ENCODE measurements around the gene EVA1C.
"Not testable (repeated sequence)": the region's sequence is repeated elsewhere in the genome, so short reads cannot be mapped to it uniquely, and the experiment has no call there.

EVA1C gene

DNA sequence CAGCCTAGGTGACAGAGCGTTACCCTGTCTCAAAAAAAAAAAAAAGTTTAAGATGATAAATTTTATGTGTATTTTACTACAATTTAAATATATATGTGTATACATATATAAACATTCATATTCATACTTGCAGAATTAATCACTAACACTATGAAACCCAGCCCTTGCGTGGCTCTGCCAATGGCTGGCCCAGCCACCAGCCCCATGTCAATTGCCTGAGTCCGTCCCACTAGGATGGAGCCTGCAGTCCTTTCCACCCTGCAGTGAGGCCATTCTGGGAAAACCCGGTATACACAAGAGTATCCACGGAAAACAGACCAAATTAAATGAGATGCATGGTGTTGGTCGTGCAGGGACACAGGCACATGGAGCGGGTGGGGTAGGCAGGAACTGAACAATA is 123.1 kb downstream of the EVA1C start:
- DNase-seq: no peak

DNA sequence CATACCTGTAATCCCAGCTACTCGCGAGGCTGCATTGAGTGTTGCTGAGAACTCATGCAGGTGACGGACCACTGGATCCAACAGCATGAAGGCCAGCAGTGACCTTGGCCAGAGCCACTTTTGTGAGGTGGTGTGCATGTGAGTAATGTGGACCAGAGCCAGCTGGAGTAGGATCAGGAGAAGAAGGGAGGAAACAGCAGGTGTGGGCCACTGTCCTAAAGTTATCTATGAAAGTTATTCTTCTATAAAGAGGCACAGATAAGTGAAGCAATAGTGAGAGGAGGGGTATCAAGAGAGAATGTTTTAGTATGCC is 125.0 kb downstream of the EVA1C start:
- DNase-seq: no peak

DNA sequence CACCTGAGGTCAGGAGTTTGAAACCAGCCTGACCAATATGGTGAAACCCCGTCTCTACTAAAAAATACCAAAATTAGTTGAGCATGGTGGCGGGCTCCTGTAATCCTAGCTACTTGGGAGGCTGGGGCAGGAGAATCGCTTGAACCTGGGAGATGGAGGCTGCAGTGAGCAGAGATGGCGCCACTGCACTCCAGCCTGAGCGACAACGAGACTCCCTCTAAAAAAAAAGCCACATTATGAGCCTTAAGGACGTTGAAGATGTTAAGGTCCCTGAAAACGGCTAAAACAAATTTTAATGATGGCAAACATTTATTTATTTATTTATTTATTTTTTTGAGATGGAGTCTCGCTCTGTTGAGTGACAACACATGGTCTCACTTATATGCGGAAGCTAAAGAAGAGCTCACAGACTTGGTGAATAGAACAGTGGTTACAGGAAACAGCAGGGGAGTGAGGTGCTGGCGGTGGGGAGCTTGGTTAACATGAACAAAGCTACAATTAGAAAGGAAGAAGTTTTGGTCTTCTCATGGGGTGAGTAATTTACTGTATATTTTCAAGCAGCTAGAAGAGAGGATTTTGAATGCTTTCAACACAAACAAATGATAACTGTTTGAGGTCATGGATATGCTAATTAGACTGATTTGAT is 125.8 kb downstream of the EVA1C start:
- no peak for DNase-seq

DNA sequence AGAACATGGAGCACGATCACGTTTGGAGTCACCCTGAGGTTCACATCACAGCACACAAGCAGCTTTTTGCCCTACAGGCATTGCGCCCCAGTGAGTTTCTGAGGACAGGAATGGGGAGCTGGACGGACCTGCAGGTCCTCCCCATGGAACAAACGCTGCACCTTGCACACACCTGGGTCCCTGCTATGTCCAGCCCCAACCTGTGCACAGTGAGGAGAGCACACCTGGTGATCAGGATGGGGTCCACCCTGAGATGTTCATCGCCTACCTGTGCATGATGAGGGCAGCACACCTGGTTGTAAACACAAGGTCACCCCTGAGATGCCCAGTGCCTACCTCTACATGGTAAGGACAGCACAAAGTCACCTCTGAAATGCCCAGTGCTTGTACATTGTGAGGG is 126.9 kb downstream of the EVA1C start:
- no peak for DNase-seq

DNA sequence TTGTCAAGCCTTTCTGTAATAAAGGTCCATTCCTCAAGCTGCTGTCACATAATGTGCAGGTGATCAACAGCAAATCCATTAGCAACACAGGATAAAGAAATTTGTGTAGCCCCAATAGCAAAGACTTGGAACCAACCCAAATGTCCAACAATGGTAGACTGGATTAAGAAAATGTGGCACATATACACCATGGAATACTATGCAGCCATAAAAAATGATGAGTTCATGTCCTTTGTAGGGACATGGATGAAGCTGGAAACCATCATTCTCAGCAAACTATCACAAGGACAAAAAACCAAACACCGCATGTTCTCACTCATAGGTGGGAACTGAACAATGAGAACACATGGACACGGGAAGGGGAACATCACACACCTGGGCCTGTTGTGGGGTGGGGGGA is 130.6 kb downstream of the EVA1C start:
- not testable (repeated sequence) for DNase-seq

DNA sequence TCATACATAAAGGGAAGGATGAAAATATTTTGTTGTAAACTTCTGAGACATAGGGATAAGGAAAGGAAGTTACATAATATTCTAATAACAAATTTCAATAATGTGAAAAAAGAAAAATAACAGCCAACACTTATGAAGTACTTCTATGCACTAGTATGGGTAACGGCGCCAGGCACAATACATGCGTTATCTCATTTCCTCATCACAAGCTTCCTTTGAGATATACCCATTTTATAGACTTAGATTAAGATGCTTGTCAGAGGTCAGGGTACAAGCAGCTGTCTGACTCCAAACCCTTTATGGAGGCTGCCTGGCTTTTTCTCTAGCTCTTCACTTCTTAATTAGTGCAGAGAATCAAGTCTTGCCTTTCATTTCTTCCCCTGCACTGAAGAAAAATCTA is 131.5 kb downstream of the EVA1C start:
- no peak for DNase-seq

DNA sequence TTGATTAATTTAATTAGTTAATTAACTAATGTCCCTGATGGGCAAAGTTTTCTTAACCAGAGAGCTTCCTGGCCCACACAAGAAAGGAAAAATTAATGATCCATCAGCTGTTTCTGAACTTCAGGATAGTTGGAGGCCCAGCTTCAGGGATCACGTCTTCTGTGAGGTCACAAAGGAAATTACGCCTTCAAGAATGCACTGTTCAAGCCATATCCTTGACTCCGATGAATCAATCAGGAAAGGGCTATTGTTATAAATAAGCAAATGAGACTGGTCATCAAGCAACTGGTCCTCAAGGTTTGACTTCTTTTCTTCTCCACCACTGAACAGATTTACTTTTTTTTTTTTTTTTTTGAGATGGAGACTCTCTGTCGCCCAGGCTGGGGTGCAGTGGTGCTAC is 132.2 kb downstream of the EVA1C start:
- DNase-seq: no peak

DNA sequence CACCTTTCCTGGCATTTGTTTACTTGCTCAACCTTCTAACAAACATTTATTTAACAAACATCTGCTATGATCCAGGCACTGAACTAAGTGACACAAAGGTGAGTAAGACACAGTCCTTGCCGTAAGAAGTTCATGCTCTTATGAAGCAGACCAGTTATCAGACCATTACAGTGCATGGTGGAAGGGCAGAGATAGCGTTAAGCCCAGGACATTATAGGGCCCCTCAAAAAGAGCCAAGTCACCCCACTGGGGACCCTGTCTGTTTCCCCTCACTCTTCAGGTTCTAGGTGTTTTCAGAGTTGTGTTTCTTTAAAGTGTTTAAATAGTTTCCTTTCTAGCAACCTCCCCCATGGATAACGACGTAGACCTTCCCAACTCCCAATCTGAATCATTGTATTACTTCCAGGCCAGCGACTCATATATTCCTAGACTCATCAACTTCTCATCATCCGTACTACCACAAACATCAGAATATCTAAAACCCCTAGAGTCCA is 133.5 kb downstream of the EVA1C start:
- DNase-seq: no peak

DNA sequence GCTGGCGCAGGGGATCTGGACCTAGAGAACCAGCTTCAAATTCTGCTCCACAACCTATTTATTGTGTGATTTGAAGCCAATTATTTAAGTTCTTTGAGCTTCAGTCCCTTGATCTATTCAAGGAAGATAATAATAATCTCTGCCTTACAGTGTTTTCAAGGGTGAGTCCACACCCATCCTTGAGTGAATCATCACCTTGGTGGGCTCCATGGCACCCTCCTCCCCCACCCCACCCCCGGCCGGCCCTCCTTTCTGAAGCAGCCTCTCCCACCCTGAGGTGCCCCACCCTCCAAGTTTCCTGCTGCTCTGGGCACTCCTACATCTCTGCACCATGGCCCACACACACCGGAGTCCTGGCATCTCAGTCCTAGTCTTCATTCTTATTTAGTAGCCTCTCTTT is 134.5 kb downstream of the EVA1C start:
- DNase-seq: no peak

DNA sequence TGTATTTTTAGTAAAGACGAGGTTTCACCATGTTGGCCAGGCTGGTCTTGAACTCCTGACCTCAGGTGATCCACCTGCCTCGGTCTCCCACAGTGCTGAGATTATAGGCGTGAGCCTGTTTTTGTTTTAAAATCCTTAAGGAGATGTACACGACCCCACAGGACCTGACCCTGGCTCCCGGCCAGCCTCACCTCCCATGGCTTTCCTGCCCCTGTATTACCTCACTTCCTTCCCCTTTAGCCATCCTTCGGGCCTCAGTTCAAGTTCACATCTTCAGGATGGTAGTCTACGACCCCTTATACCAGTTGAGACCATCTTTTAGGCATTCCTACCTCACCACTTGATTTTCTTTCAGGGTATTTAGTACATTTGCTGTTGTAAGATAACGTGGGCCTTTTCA is 136.5 kb downstream of the EVA1C start:
- DNase-seq: no peak

DNA sequence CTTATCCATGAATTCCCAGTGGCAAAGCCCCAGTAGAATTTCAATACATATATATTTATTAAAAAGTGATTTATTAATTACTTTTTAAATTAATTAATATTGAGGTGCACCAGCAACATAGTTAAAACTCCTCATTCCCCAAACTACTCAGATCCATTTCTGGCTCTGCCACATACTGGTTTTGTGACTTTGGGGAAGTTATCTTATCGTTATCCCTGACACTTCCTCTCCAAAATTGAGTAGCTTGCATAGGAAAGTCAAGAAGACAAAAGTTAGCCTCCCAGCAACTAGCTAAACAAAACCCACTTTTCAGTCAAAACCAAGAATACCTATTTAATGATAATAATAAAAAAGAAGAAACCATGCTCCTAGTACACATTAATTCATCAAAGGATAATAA is 136.9 kb downstream of the EVA1C start:
- DNase-seq: no peak

DNA sequence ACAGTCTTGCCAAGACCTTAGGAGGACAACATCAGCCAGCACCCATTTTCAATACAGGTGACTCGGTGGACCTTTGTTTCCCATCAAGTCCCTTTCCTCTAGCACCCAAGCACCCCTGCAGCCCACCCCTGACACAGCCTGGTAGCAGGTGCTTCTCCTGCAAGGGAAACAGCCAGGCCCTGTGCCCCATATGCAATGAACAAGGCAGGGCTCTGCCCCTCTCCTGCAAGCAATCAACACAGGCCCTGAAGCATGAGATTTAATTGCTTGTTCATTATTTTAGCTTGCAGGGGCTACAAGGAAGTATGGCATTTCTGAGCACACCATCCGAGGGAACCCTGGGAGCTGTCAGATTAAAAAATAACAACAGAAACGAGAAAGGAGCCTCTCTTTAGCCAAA is 137.4 kb downstream of the EVA1C start:
- no peak for DNase-seq

DNA sequence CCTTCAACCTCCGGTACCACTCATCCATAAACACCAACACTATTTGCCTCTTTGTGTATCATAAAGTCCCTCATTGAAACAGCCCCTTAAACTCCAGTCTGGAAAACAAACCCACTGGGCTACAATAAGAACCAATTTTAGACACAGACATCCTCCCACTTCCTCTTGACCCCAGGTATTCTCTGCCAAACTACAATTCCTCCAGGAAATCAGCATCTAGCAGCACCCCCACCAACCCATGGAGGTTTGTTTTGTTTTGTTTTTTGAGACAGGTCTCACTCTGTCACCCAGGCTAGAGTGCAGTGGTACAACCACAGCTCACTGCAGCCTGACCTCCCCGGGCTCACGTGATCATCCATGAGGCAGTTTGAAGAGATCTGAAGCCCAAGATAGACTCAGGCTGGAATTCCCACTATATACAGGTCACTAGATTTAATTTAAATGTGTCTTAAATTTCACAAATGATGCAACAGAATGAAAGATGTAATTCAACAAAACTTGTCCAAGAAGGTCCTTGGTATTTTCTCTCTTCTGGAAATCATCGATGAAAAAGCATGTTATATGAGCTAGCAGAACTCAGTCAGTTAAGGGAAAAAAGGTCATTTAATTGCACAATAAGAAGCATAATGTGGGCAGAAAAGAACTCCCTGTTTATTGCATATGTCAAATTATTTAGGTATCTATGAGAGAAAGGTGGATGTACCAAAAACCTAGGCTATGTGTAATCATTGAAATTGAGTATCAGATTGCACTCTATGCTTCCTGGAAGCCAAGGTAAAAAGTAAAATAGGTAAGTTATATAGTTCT is 142.5 kb downstream of the EVA1C start:
- no peak for DNase-seq

DNA sequence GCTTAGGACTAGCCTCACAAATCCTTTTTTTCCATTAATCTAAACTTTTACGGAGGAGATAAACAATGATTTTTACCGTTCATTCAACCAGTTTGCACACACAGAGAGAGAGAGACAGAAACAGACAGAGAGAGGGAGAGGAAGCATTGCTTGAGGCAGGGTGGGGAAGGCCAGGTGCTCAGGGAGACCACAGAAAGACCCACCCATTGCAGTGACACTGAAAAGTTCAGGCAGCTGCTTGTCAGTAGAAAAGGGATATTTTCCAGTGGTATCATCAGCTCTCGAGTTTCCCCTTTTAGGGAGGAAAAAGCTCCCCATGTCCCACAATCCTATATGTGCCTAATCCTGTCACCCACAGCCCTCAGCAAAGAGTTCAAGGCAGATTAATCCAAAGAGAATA is 145.6 kb downstream of the EVA1C start:
- DNase-seq: no peak

DNA sequence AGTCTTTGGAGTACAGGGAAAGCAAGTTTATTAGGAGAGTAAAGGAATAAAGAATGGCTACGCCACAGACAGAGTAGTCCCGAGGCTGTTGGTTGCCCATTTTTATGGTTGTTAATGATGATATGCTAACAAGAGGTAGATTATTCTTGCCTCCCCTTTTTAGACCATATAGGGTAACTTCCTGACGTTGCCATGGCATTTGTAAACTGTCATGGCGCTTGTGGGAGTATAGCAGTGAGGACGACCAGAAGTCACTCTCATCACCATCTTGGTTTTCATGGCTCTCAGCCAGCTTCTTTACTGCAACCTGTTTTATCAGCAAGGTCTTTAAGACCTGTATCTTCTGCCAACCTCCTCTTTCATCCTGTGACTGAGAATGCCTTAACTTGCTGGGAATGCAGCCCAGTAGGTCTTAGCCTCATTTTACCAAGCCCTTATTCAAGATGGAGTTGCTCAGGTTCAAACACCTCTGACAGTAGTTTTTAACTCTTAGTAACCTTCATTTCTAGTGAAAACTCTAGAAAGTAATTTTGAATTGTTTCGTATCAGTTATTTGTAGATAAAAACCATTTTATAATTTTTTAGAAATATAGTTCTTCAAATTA is 146.6 kb downstream of the EVA1C start:
- no peak for DNase-seq

DNA sequence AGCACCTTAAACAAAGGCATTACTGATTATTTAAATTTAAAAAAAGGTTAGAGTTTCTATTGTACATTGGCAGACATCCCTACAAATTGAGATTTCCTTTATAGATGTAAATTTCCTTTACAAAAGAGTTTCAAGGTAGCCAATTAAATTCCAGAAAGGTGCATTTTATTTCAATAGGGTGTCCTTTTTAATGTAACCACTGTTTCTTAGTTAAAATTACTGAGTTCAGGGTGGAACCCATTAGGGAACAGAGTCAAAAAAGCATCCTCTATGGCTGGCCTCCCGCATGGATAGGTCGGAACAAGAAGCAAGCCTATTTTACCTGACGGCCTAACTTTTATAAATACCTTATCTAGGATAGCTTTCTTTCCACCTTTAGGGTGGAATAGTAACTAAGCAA is 148.4 kb downstream of the EVA1C start:
- DNase-seq: no peak

DNA sequence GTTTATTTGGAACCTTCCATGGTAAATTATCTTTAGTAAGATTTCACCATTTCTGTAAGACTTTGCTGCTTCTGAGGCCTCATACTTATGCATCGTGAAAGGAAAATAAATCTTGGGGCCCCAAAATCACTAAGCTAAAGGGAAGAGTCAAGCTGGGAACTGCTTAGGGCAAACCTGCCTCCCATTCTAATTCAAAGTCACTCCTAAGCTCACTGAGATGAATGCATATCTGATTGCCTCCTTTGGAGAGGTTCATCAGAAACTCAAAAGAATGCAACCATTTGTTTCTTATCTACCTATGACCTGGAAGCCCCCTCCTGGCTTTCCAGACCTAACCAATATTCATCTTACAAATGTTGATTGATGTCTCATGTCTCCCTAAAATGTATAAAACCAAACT is 149.0 kb downstream of the EVA1C start:
- DNase-seq: not testable (repeated sequence)

DNA sequence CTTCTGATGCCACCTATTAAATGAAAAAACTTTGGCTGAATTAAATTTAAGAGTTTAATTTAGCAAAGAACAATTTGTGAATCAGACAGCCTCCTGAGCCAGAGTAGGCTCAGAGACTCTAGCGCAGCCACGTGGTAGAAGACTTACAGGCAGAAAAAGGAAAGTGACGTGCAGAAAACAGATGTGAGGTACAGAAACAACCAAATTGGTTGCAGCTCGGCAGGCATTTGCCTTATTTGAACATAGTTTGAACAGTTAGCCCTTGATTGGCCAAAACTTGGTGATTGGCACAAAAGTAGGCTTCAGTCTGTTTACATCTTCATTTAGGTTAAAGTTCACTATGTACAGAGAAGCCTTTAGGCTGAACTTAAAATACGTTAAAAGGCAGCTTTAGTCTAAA is 149.9 kb downstream of the EVA1C start:
- no peak for DNase-seq

DNA sequence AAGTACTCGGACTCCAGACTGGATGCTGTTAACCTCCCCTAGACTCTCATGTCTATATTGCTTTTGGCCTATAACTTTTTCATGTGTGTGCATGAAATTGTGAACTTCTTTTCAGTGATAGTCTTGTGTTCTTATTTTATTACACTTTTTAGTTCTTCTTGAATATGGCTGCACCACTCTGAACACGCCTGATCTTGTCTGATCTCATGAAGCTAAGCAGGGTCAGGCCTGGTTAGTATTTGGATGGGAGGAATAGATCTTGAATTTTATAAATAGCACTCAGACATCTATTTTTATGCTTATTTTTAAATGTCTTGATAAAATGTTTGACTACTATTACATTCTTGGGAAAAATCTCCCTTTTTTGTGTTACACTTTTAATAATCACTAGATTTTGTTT is 150.4 kb downstream of the EVA1C start:
- no peak for DNase-seq
